Measurements from ENCODE around the gene PRR5L.

The PRR5L gene

GRCh38 chr11:36407356-36407755 is 111.3 kb downstream of the PRR5L start:
- DNase-seq = no peak

- no peak for DNase-seq
Measured at GRCh38 chr11:36408498-36409136, 112.5 kb downstream of the PRR5L start.

GRCh38 chr11:36409152-36409816 is 113.2 kb downstream of the PRR5L start:
- DNase-seq = peak; percentile 20

GRCh38 chr11:36411202-36411640 is 115.1 kb downstream of the PRR5L start:
- peak; percentile 28 for DNase-seq

GRCh38 chr11:36412781-36413383 is 116.8 kb downstream of the PRR5L start:
- DNase-seq = no peak

GRCh38 chr11:36417154-36417553 is 121.1 kb downstream of the PRR5L start:
- no peak for DNase-seq

GRCh38 chr11:36419791-36420424 is 123.8 kb downstream of the PRR5L start:
- DNase-seq = no peak

- DNase-seq = no peak
Measured at GRCh38 chr11:36421546-36422155, 125.6 kb downstream of the PRR5L start.

- no peak for DNase-seq
Measured at GRCh38 chr11:36425561-36426081, 129.5 kb downstream of the PRR5L start.

- DNase-seq = no peak
Measured at GRCh38 chr11:36426226-36426848, 130.2 kb downstream of the PRR5L start.

- no peak for DNase-seq
Measured at GRCh38 chr11:36427079-36427478, 131.0 kb downstream of the PRR5L start.

- DNase-seq = no peak
Measured at GRCh38 chr11:36427876-36428275, 131.8 kb downstream of the PRR5L start.

- no peak for DNase-seq
Measured at GRCh38 chr11:36431429-36432092, 135.5 kb downstream of the PRR5L start.

GRCh38 chr11:36432093-36432469 is 136.0 kb downstream of the PRR5L start:
- no peak for DNase-seq

- DNase-seq = no peak
Measured at GRCh38 chr11:36432738-36433137, 136.7 kb downstream of the PRR5L start.

GRCh38 chr11:36436064-36436463 is 140.0 kb downstream of the PRR5L start:
- DNase-seq = no peak

- DNase-seq = no peak
Measured at GRCh38 chr11:36436589-36436988, 140.5 kb downstream of the PRR5L start.

- no peak for DNase-seq
Measured at GRCh38 chr11:36437413-36437812, 141.3 kb downstream of the PRR5L start.

- no peak for DNase-seq
Measured at GRCh38 chr11:36438126-36438525, 142.0 kb downstream of the PRR5L start.

- DNase-seq = no peak
Measured at GRCh38 chr11:36441610-36442208, 145.6 kb downstream of the PRR5L start.

GRCh38 chr11:36443661-36444060 is 147.6 kb downstream of the PRR5L start:
- DNase-seq = no peak

GRCh38 chr11:36446135-36446534 is 150.0 kb downstream of the PRR5L start:
- DNase-seq = no peak
